Measurements from ENCODE around the gene DDX41.

Gene DDX41

GRCh38 chr5:177512736-177513380 is 3.9 kb downstream of the DDX41 start:
- no peak for DNase-seq

GRCh38 chr5:177511796-177512675 is 4.7 kb downstream of the DDX41 start:
- no peak for DNase-seq

- no peak for DNase-seq
These were observed 5.6 kb downstream of the DDX41 start for GRCh38 chr5:177511181-177511580.

GRCh38 chr5:177510567-177511053 is 6.2 kb downstream of the DDX41 start:
- no peak for DNase-seq

GRCh38 chr5:177509991-177510566 is 6.7 kb downstream of the DDX41 start:
- no peak for DNase-seq

GRCh38 chr5:177509381-177509951 is 7.3 kb downstream of the DDX41 start, which contains the start of gene DOK3:
TSS of gene DOK3 (minus strand) at chr5:177509826. CDS start at chr5:177509540, 286 bp downstream.
- no peak for DNase-seq

GRCh38 chr5:177508837-177509236 is 7.9 kb downstream of the DDX41 start:
- DNase-seq = no peak

- no peak for DNase-seq
These were observed 8.5 kb downstream of the DDX41 start for GRCh38 chr5:177508221-177508611.

GRCh38 chr5:177507596-177508220 is 9.1 kb downstream of the DDX41 start:
- no peak for DNase-seq

- no peak for DNase-seq
These were observed 9.6 kb downstream of the DDX41 start for GRCh38 chr5:177507165-177507564.

- DNase-seq = no peak
These were observed 11.7 kb downstream of the DDX41 start for GRCh38 chr5:177505075-177505474.

- no peak for DNase-seq
These were observed 12.4 kb downstream of the DDX41 start for GRCh38 chr5:177504086-177505056.

- no peak for DNase-seq
These were observed 13.2 kb downstream of the DDX41 start for GRCh38 chr5:177503351-177504085.

- no peak for DNase-seq
These were observed 13.9 kb downstream of the DDX41 start for GRCh38 chr5:177502886-177503285.

- DNase-seq = no peak
These were observed 14.7 kb downstream of the DDX41 start for GRCh38 chr5:177501874-177502678.

- peak; percentile 88 for DNase-seq
These were observed 15.9 kb downstream of the DDX41 start for GRCh38 chr5:177500685-177501522.

- DNase-seq = no peak
These were observed 16.9 kb downstream of the DDX41 start for GRCh38 chr5:177499842-177500241.

GRCh38 chr5:177498013-177498787 is 18.6 kb downstream of the DDX41 start:
- DNase-seq = no peak
